Stimulated activated CD4-positive, alpha-beta T cell treated with anti-CD3 and anti-CD28 coated beads, Interleukin-4, amount 100 ng/mL, for 24 hours (primary cell): ENCODE results near the gene ADGRF4.

Experiments used
- DNase-seq: peaks from one replicate; pipeline ENCODE4 v3.0.0-alpha.2; 2020

Gene ADGRF4, protein sequence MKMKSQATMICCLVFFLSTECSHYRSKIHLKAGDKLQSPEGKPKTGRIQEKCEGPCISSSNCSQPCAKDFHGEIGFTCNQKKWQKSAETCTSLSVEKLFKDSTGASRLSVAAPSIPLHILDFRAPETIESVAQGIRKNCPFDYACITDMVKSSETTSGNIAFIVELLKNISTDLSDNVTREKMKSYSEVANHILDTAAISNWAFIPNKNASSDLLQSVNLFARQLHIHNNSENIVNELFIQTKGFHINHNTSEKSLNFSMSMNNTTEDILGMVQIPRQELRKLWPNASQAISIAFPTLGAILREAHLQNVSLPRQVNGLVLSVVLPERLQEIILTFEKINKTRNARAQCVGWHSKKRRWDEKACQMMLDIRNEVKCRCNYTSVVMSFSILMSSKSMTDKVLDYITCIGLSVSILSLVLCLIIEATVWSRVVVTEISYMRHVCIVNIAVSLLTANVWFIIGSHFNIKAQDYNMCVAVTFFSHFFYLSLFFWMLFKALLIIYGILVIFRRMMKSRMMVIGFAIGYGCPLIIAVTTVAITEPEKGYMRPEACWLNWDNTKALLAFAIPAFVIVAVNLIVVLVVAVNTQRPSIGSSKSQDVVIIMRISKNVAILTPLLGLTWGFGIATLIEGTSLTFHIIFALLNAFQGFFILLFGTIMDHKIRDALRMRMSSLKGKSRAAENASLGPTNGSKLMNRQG

DNA sequence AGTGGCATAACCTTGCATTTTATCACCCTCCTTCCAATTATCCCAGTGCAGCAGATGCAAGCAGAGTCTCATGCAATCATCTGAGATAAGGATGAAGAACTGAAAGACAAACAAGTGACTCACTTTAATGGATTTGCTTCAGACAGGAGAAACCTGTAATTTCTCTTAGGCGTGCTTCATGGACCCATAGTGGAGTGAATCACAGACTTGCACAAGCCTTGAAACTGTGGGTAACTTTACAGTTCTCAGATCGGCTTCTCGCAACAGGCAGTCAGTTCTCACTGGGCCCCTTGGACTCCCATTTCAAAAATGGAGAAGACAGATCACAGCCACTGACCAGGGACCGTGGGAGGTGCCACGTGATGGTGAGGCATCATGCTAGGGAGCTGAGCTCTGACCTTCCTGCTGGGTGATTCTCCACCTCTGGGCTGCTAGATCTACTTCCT, at the start of gene ADGRF4:
ADGRF4 (plus strand) TSS at position 239 of the 446 bp plus-strand sequence. CDS start 8,666 bp downstream, outside the sequence.
- DNase-seq: no peak

DNA sequence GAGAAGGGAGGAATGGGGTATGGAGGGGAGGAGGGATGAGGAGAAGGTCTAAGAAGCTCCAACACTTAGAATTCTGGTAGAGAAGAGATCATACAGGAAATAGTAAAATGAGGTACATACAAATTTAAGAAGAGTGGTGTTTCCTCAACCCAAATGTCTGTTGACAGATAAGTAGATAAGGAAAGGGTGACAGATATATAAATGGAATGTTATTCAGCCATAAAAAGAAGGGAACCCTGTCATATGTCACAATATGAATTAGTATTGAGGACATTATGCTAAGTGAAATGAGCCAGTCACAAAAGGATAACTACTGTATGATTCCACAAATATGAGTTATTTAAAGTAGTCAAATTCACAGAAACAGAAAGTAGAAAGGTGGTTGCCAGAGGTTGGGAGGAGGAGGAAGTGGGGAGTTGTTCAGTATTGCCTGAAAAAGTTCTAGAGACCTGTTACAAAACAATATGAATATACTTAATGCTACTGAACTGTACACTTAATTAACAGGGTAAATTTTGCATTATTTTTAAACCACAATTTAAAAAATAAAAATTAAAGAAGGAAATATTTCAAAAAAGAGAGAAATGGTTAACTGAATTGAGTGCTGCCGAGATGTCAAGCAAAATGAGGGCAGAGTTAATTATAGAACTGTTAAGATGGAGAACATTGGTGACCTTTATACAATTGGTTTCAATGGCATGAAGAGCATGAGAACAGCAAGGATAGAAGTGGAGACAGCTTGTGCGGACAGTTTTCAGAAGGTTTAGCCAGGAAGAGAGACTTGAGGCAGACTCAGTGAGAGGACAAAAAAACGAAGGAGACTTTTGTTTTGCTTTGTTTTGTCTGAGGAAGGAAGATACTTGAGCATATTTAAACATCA, 47.6 kb upstream of the ADGRF4 start:
- DNase-seq: no peak

DNA sequence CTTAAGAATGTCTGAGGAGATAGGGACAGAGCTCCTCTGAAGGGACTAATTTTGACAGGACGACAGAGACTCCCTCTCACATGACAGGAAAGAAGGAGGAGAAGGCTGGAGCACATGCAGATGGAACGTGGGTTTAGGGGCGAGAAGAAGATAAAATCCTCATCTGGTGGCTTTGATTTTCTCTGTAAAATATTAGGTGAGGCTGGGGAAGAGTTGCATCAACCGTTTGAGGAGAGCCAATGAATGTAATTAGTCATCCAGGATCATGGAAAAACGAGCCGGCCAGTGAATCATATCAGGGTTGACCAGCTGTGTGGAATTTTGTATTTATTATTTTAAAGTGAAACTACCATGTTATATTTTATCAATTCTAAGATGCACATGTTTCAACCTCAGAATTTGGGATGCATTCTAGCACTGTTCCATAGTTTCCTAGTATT, 46.9 kb upstream of the ADGRF4 start:
- DNase-seq: no peak

DNA sequence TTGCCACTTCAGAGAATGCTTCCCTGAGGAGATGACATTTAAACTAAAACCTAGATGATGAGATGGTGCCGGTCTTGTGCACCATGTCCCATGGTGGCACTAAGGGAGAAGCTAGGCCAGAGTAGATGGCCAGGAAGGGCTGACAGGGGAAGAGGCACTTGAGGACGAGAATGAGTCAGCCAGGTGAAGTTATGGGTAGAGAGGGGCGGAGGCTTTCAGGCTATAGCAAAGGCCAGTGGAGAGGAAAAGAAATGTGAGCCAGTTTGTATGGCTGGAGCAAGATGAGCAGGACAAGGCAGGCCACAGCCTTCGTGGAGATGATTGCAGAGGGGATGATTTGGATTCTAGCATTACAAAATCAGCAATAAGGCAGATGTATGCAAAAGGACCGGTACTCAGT, 44.7 kb upstream of the ADGRF4 start:
- DNase-seq: no peak

DNA sequence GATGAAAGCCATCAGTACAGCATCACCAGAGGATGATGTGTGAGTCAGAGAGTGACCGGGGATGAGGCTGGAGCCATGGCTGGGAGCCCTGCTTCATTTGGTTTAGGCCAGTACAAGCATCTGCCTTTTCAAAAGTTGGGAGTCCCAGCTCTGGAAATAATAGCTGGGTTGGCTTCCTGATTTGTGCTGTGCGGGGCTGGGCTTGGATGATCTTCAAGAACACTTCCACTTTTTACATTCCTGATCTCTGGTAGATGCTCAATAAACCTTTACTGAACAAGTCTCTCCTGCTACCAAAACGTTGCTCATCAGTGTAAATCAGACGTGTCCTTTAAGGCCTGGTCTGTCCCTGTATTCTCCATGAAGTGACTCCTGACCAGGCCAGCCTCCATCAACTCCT, 44.1 kb upstream of the ADGRF4 start:
- DNase-seq: no peak

DNA sequence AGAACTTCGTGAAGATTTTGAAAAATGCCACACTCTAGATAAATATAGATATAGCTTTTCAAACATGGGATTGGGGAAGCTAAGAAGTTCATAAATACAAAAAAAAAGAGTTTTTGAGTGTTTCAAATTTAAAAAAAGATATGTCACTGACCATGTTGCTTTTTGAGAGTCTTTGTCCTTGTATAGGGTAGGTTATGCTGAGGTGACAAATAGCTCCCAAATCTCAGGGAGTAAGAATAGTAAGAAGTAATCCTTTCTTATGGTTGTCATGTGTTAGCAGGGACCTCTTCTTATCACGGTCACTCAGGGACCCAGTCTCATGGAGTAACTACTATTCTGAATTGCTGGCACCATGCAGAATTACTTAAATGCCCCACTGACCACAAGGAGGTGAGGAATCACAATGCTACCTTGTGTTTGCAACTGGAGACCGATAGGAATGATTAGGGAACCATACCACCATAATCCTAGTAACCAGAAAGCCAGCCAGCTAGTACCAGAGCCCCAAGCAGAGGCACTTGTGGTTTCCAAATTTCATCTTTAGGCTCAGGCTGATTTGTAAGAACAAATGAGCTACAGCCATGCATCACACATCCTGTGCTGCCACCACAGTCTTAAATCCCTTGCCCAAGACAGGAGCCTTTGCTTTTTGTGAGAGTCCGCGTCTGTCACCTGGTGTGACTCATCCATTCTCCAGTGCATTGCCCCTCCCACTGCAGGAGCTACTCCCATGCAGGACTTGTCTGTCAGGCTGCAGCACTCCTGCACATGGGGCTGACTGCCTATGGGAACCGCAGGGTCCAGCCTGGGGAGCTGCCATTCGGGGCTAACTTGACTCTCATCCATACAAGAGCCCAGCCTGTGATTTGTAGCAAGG, 42.4 kb upstream of the ADGRF4 start:
- DNase-seq: peak; percentile 7

DNA sequence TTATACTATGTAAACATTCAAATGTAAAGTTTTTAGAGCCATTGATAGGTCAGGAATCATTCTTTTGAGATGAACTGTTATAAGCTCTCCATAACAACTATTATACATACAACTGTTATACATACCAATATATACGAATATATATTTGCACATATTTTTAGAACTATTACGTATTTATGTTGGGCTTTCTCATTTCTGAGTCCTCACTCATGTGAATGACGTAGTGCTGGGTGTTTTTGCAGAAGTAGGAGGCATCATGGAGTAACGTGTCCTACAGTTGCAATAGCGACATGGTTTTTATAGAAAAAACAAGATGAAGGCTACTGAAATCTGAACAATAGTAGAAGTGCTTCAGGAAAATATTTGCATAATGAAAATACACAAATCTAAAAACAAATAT, 36.4 kb upstream of the ADGRF4 start:
- DNase-seq: no peak

DNA sequence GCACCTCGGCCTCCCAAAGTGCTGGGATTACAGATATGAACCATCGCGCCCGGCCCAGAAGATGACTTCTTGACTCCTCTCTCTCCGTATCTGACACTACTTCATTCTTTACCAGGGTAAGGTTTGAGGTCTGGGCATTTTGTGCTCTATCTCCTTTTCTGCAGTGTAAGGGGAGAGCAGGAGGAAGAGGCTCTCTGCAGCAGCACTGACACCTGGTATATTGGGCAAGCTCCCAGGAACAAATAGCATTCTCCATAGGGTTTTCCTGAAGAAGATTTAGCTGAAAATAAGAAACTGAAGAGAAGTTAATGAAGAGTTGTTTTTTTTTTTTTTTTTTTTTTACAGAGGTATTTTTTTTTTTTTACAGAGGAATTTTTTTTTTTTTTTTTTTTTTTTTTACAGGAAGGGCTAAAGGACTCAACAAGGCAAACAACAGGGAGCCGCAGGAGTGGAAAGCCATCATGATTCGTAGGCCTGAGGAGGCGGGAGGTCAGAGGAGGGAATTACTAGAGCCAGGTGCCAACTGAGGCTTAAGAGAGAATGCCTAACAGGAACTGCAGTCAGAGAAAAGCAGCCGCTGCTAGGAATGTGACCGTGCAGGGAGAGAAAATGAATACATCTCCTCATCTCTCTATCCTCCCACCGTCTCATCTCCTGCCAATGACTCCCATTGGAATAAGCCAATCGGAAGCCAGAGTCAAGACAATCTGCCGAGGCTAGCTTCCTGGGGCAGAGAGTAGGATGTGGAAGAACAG, 34.7 kb upstream of the ADGRF4 start:
- DNase-seq: no peak

DNA sequence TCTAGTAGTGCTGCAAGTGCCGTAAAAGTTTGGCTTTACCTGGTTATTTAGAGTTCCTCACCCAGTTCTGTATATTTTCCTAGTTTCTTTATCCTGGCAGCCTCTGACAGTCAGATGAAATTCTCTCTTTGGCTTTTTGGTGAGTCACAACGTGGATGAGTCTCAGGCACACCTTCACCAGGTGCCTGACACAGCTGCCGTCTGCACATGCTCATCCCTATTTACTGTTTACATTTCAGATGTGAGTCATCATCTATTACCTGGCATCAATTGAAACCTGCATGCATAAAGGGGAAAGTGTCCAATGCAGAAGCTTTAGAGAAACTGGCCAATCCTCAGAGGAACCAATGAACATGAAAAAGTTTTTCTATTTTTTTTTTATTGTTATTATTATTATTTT, 33.3 kb upstream of the ADGRF4 start:
- DNase-seq: no peak

DNA sequence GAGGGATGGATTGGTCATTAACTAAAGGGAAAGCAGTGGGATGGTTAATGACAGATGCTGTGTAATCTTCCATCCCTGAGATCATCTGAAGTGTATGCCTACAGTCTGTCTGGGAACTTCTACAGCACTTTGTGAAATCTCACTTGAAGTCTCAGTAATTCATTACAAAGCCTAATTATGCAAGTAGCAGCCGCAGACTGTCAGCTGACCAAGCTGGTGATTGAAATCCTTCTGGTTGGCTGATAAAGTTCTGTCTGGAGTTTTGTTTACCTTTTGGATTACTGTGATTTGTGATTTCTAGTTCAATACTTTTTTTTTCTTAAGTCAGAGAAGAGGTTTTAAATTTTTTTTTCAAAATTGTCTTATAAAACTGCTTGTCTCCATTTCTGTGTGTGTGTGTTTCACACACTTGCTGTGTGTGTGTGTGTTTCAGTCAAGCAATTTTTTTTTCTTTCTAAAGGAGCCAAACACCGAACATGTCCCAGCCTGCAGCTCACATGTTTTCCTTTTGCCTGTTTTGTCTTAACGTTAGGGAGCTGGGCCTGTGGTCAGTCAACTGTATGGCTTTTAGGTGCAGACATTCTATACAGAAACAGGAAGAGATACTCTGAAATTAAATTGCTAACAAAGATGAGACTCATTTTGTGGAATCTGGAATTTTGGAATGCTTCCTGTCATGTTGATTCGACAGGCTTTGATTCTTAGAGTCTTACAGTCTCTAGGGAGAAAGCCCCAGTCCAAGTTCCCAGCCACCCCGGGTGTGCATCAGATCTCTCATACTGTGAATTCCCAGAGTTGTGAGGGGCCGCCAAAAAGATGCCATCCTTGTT, 28.5 kb upstream of the ADGRF4 start:
- DNase-seq: no peak

DNA sequence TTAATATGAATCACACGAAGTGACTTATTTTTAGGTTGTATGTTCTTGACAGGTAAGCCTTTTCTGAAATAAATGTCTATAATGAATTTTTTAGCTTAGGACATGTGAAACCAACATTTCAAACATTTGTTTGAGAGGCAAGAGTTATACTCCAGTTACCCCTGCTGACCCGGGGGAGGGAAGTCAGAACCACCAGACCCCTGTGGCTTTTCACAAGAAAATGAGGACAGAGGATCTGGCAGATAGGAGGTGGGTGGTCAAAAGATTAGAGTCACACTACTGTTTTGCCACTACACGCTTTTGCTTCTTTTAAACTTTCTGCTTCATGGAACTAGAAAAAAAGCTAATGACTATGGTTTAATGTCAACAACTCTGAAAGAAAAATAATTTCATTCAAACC, 27.5 kb upstream of the ADGRF4 start:
- no peak for DNase-seq

DNA sequence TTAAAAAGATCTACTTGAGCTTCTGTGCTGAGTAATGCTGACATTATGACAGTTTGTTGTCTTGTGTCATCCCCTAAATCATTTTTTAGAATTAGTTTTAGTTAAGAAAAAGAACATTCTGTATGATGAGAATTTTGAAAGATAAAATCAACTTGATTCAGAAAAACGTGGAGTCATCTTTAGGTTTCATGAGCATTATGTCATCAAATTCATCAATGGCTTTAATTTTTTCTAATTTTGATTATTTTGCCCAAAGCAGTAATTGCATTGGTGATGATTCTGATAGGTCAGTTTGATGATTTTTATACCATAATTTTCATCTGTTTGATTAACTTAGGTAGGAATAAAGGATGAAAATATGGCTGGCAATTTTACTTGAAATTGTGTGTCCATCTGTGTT, 26.6 kb upstream of the ADGRF4 start:
- no peak for DNase-seq

DNA sequence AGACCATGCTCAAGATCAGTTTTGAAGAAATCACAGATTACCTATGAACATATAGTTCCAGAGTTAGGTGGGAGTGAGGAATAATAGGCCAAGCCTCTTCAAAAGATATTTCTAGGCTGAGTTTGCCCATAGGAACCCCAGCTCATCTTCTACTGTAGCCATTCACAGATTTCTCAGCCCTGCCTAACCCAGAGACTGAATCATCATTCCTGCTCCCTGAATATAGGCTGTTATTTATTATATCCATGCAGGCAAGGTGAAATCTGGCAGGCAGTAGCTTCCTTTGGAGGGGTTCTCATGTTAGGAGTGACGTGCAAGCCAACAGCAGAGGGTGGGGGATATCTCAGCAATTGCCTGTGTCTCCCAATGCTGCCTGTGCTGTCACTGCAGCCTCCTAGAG, 25.6 kb upstream of the ADGRF4 start:
- DNase-seq: no peak

DNA sequence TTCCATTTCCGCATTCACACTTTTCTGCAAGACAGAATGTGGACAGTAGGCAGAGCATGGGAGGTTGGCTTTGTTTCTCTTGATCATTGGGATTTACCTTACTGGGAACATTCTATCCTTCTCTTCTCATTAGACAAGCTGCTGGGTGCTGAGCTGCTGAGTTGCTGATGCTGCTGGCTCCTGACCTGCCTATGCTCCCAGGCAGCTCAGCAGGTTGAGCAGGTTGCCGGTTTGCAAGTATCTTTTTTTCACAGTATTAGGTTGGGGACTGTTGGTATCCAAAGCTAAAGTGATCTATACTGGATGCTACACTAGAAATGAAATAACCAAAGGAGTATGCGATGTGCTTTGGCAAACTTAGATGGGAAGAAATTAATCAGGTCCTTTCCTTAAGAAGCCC, 23.7 kb upstream of the ADGRF4 start:
- no peak for DNase-seq

DNA sequence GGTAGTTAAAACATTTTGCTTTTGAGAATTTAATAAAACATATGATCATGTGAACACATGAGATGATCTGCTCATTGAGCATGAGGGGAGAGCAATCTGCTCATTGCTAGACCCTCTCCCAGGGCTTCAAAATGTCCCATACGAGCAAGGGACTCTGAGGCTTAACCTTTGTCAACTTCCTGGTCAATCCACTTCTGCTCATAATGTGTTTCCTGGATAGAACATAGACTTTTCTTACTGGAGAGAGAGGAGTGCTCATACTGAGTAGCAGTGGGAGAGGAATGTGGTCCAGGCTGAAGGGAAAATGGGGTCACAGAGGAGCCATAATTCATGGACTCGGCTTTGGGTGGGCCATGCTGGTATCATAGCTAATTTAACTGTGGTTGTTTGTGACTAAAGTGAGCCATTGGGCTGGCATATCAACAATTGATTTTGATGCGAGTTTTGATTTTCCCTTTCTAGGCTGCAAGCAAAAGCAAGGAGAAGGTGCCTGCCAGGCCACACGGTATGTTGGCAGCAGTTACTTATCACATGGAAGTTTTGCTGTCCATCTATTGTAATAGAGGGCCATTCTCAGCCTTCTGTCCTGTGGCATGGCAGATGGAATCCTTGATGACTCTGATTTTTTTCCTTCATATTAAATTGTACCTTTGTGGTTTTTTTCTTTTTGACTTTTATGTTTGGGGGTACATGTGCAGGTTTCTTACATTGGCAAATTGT, 20.8 kb upstream of the ADGRF4 start:
- no peak for DNase-seq

DNA sequence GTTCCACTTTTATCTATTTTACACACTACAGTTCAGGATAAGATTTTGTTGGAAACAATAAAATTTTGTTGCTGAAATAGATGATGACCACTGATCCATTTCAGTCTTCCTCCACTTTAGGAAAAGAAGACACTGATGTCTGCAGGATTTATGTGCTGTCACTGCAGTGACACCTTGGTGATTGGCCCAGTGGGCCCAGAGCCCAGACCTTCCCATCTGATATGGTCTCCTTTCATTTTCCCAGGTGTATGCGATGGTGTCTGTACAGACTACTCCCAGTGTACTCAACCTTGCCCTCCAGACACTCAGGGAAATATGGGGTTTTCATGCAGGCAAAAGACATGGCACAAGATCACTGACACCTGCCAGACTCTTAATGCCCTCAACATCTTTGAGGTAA, 19.6 kb upstream of the ADGRF4 start:
- DNase-seq: no peak

DNA sequence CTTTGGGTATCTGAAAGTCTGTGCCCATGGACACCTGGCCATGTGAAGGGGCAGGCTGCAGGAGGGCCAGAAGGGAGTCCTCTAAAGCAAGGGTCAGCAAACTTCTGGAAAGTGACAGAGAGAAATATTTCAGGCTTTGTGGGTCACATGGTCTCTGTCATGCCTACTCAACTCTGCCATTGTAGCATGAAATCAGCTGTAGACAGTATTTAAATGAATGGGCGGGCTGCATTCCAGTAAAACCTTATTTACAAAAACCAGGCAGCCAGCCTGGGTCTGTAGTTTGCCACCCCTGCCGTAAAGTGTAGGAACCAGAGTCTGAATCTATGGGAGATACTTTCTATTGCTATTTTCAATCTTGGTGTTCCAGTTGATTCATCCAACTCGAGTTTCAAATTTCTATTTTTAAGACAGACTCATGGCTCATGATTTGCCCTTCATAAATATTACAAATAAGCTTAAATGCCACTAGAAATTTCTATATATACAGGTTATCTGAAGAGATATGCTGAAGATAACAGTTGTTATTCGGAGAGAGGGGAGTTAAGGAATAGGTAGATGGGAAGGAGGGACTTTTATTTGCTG, 19.0 kb upstream of the ADGRF4 start:
- no peak for DNase-seq

DNA sequence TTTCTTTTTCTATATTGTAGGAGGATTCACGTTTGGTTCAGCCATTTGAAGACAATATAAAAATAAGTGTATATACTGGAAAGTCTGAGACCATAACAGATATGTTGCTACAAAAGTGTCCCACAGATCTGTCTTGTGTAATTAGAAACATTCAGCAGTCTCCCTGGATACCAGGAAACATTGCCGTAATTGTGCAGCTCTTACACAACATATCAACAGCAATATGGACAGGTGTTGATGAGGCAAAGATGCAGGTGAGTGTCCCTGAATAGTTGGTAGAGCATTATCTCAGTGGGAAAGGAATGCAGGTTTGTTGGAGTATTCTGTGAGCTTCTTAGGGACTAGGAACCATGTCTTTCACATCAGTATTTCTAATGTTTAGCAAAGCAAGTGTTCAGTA, 18.3 kb upstream of the ADGRF4 start:
- no peak for DNase-seq

DNA sequence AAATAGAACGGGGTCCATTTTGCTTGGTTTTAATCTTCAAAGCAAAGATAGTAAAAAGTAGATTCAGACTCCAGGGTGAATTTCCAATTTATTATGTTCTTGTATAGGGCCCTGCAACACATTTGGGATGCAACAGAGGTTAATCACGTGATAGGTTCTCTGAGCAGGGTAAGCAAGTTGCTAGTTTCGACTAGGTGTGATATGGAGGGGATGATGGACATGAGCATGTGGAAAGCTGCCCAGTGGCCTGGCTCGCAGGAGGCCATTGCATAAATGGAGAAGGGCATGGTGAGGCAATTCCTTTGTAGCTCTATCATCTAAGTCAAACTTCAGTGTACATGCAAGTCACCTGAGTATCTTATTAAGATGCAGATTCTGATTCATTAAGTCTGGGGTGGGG, 17.7 kb upstream of the ADGRF4 start:
- no peak for DNase-seq
